22Rv1 (cell line): ENCODE data around the gene ZC3HAV1L.

ENCODE experiments used
- ZFX ChIP-seq: fragments of 450-650 bp; IDR thresholded peaks from 2 replicates; pipeline ENCODE4 v1.6.1; 2017; ENCODE audit warnings: antibody characterized with exemption, borderline replicate concordance
- TF ChIP-seq, protein P1 (sequence below): fragments of 450-650 bp; IDR thresholded peaks from 2 replicates; pipeline ENCODE4 v1.5.1; 2017; ENCODE audit warnings: mild to moderate bottlenecking

DNA sequence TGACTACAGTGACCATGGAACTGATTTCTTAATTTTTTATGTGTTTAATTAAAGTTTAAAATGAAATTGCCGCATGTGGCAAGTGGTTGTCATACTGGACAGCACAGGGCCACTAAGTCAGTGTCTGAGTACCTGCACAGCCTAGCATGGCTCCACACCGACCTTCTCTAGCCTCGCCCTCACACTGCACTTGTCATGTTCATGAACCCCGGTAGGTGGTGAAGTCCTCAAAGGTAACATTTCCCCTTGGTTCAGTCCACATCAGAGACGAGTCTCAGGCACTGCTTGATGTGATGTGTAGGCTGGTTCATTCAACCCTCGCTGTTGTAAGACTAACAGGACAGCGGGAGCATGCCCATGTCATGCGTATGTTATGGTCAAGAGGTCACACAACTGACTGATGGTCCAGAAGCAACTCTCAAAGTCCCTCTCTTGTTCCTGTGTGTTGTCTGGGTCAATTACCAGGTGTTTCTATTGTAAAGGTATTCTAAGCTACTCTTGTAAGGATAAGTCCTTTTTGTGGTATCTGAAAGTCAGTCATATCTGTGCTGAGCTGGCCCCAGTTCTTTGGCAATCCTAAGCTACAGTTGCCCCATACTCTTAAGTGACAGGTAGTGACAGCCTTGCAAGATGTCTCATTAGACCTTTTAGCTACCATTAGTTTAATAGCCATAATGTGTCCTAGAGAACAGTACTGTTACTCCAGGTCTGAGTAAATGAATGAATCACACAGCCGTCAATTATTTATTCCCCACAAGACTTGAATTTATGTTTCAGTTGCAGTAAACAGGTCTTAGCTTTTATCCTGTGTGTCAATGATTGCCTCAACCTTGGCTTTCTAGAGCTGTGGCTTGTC is 32.9 kb upstream of the ZC3HAV1L start:
- TF ChIP-seq, protein P1, sequence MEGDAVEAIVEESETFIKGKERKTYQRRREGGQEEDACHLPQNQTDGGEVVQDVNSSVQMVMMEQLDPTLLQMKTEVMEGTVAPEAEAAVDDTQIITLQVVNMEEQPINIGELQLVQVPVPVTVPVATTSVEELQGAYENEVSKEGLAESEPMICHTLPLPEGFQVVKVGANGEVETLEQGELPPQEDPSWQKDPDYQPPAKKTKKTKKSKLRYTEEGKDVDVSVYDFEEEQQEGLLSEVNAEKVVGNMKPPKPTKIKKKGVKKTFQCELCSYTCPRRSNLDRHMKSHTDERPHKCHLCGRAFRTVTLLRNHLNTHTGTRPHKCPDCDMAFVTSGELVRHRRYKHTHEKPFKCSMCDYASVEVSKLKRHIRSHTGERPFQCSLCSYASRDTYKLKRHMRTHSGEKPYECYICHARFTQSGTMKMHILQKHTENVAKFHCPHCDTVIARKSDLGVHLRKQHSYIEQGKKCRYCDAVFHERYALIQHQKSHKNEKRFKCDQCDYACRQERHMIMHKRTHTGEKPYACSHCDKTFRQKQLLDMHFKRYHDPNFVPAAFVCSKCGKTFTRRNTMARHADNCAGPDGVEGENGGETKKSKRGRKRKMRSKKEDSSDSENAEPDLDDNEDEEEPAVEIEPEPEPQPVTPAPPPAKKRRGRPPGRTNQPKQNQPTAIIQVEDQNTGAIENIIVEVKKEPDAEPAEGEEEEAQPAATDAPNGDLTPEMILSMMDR, result no peak
- TF ChIP-seq ZFX, result no peak
